HPDE6-E6E7 (cell line): ENCODE data around the gene ANO10.
"Not testable (repeated sequence)": the region's sequence is repeated elsewhere in the genome, so short reads cannot be mapped to it uniquely, and the experiment has no call there.

Experiments
- DNase-seq: peaks from one replicate; pipeline ENCODE4 v3.0.0; 2011; ENCODE audit warnings: missing footprints; ENCODE audit errors: extremely low spot score

Gene ANO10

GRCh38 chr3:43629257-43629656 is 7.4 kb upstream of the ANO10 start:
- no peak for DNase-seq

- DNase-seq = no peak
These were observed 5.5 kb upstream of the ANO10 start for GRCh38 chr3:43627360-43627759.

GRCh38 chr3:43624619-43625305 is 3.0 kb upstream of the ANO10 start:
- DNase-seq = no peak

- no peak for DNase-seq
These were observed 768 bp downstream of the ANO10 start for GRCh38 chr3:43620831-43621655.

- no peak for DNase-seq
These were observed 2.2 kb downstream of the ANO10 start for GRCh38 chr3:43619588-43619987.

- no peak for DNase-seq
These were observed 3.7 kb downstream of the ANO10 start for GRCh38 chr3:43618142-43618541.

GRCh38 chr3:43616034-43616433 is 5.8 kb downstream of the ANO10 start:
- no peak for DNase-seq

GRCh38 chr3:43615133-43615532 is 6.7 kb downstream of the ANO10 start:
- DNase-seq = no peak

- DNase-seq = no peak
These were observed 7.8 kb downstream of the ANO10 start for GRCh38 chr3:43613976-43614375.

GRCh38 chr3:43612419-43612818 is 9.4 kb downstream of the ANO10 start:
- no peak for DNase-seq

- no peak for DNase-seq
These were observed 12.4 kb downstream of the ANO10 start for GRCh38 chr3:43609406-43609805.

- no peak for DNase-seq
These were observed 13.1 kb downstream of the ANO10 start for GRCh38 chr3:43608751-43609150.

GRCh38 chr3:43606284-43606683 is 15.5 kb downstream of the ANO10 start:
- DNase-seq = no peak

- DNase-seq = not testable (repeated sequence)
These were observed 21.9 kb downstream of the ANO10 start for GRCh38 chr3:43599959-43600358.

- no peak for DNase-seq
These were observed 23.9 kb downstream of the ANO10 start for GRCh38 chr3:43597961-43598360.

- DNase-seq = not testable (repeated sequence)
These were observed 25.6 kb downstream of the ANO10 start for GRCh38 chr3:43596178-43596577.

- not testable (repeated sequence) for DNase-seq
These were observed 26.5 kb downstream of the ANO10 start for GRCh38 chr3:43595280-43595679.

- not testable (repeated sequence) for DNase-seq
These were observed 28.2 kb downstream of the ANO10 start for GRCh38 chr3:43593588-43593987.

GRCh38 chr3:43591866-43592265 is 29.9 kb downstream of the ANO10 start:
- not testable (repeated sequence) for DNase-seq

- no peak for DNase-seq
These were observed 34.5 kb downstream of the ANO10 start for GRCh38 chr3:43587303-43587702.

- DNase-seq = no peak
These were observed 37.6 kb downstream of the ANO10 start for GRCh38 chr3:43584043-43584826.

GRCh38 chr3:43583481-43583880 is 38.3 kb downstream of the ANO10 start:
- DNase-seq = no peak
